Measurements from ENCODE around the gene CEP295NL.
"Not testable (repeated sequence)": the region's sequence is repeated elsewhere in the genome, so short reads cannot be mapped to it uniquely, and the experiment has no call there.

Gene CEP295NL, protein sequence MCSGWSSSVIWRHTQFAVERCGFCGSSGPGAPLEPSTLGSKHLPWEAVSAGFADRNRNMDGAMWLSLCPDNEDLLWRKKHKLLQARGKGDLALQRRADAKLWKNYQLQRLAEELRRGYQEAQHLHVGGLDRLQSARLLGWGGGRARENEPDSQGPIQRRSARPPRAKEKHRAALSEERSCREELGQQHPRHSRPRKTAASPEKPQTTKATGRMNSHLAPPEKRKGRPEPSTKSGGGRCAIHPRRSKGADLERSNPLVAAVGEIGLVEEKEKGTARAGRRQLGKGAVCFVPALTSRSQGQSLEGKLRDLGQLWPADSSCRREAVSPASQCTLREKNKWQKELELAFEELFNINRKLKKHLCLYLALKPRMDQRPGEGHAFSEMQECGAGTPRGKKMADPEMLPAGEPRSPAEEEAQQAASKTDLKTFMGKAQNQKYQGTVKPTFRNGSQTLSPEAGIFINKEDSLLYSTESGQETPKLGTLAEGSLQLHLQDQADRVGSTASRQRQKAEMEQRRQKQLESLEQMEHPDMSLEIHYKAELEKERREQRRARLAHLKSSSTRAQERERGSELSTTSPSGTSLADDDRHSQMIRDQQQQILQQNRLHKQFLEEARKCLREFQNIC

GRCh38 chr17:78903101-78903779 is at the start of gene CEP295NL:
CEP295NL (minus strand) TSS chr17:78903201; CDS start chr17:78901828, 1,373 bp downstream.
- H3K4me3 ChIP-seq (ENCODE audit: low read length) = no peak within 1 kb of the TSS
- no peak for TF ChIP-seq ZNF274 (IDR thresholded peaks at IDR 0.05; ENCODE audit: low read depth, low read length)

GRCh38 chr17:78952706-78953105 is 49.7 kb upstream of the CEP295NL start:
- H3K4me3 ChIP-seq (ENCODE audit: low read length) = no peak overlapping the region
- no peak for TF ChIP-seq ZNF274 (IDR thresholded peaks at IDR 0.05; ENCODE audit: low read depth, low read length)

DNA sequence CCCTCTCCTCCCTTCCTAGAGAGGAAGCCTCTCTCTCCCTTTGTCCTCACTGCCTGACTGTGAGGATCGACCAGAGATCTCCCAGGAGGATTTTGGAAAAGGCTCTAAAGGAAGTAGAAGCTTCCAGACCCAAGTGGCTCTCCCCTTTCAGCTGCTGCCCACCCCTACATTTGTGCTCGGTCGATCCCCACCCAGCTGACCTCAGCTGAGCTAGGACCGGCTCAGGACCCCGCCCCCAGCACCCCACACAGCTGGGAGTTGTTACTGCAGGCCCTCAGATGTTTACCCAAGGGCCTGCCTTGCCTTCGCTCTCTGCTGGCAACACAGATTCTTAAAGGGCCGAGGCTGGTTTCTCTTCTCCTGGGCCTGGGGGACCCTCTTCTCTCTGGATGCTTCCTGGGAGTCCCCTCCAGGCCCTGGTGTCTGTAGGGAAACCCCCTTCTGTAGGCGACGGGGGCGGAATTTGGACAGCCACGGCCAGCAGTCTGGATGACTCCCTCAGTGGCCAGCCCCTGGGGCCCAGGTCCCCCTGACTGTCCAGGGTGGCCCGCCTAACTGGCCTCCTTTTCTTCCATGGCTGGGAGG is 49.1 kb upstream of the CEP295NL start:
- no peak for TF ChIP-seq ZNF274 (IDR thresholded peaks at IDR 0.05; ENCODE audit: low read depth, low read length)
- H3K4me3 ChIP-seq (ENCODE audit: low read length) = no peak overlapping the region

GRCh38 chr17:78950870-78951269 is 47.9 kb upstream of the CEP295NL start:
- H3K4me3 ChIP-seq (ENCODE audit: low read length) = no peak overlapping the region
- TF ChIP-seq ZNF274 (IDR thresholded peaks at IDR 0.05; ENCODE audit: low read depth, low read length) = no peak

DNA sequence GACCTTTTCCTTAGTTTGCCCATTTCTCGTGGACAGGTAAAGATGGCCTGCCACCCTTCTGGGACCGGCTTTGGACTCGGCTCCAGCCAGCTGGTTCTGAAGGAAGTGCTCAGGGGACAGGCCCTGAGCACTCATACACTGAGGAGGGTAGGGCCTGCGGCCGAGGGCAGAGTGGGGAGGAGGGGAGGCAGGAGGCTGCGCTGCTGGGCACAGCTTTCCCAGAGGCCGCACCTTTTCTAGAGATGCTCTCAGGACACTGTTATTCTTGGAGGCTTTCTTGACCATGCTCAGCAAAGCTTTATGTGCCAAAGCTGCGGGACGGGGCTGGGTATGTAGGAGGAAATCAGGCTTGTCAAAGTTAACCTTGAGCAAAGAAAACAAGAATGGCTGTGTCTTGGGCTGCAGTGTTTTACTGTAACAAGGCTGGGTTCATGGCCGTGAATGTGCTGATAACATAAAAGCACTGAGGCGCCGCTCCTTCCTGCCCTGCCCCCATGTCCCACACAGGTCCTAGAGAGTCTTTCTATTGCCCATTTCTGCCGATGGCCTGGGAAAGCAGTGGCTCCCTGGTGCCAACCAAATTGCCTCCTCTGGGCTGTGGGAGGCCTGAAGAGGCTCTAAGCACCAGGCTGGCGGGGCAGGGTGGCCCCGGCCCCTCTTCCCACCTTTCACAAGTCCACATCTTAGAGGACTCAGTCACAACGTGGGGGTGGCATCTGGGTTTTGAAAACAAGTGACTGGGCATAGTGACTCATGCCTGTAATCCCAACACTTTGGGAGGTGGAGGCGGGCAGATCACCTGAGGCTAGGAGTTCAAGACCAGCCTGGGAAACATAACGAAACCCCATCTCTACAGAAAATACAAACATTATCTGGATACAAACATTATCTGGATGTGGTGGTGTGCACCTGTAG is 44.5 kb upstream of the CEP295NL start:
- no peak for TF ChIP-seq ZNF274 (IDR thresholded peaks at IDR 0.05; ENCODE audit: low read depth, low read length)
- H3K4me3 ChIP-seq (ENCODE audit: low read length) = no peak overlapping the region

DNA sequence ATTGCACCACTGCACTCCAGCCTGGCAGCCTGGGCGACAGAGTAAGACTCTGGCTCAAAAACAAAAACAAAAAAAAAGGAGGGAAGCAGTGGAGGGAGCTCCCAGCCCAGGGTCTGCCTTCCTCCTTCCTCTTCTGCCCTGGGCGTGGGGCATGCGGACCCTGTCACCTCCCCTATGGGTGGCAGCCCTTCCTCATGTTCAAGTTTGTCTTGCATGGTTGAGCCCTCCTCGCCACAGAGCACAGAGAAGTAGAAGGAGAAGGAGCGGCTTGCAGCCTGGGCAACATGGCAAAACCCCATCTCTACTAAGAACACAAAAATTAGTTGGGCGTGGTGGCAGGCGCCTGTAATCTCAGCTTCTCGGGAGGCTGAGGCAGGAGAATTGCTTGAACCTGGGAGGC is 43.6 kb upstream of the CEP295NL start:
- TF ChIP-seq ZNF274 (IDR thresholded peaks at IDR 0.05; ENCODE audit: low read depth, low read length) = no peak
- no peak overlapping the region for H3K4me3 ChIP-seq (ENCODE audit: low read length)

DNA sequence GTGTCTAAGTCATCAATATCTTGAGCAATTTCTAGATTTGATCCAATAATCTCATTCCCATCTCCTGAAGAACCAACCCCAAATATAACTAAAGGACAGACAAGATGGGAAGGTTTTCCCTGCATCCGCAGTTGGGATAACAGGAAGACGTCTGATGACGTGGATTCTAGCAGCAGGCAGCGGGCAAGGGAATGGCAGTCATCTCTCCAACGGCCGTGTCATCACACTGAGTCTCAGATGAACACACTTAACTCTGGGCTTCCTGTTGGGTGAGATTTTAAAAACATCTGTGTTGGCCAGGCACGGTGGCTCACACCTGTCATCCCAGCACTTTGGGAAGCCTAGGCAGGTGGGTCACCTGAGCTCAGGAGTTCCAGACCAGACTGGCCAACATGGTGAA is 43.1 kb upstream of the CEP295NL start:
- TF ChIP-seq ZNF274 (IDR thresholded peaks at IDR 0.05; ENCODE audit: low read depth, low read length) = no peak
- H3K4me3 ChIP-seq (ENCODE audit: low read length) = no peak overlapping the region

- not testable (repeated sequence) for H3K4me3 ChIP-seq (ENCODE audit: low read length)
These were observed 42.5 kb upstream of the CEP295NL start for GRCh38 chr17:78945455-78945854.

GRCh38 chr17:78944956-78945355 is 42.0 kb upstream of the CEP295NL start:
- TF ChIP-seq ZNF274 (IDR thresholded peaks at IDR 0.05; ENCODE audit: low read depth, low read length) = no peak

DNA sequence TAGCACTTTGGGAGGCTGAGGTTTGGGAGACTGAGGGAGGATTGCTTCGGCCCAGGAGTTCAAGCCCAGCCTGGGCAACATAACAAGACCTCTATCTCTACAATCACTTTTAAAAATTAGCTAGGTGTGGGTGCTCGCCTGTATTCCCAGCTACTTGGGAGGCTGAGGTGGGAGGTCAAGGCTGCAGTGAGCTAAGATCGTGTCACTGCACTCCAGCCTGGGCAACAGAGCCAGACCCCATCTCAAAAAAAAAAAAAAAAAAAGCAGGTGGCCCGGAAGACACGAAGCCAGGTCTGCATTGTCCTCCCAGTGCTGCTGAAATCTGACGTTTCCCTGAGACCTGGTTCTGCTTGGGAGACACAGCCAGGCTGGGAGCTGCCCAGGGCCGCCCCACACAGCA is 41.0 kb upstream of the CEP295NL start:
- no peak for TF ChIP-seq ZNF274 (IDR thresholded peaks at IDR 0.05; ENCODE audit: low read depth, low read length)
- no peak overlapping the region for H3K4me3 ChIP-seq (ENCODE audit: low read length)

More at GRCh38 chr17:78944956-78945355, 42.0 kb upstream of the CEP295NL start:
- no peak overlapping the region for H3K4me3 ChIP-seq (ENCODE audit: low read length)

GRCh38 chr17:78940708-78941107 is 37.7 kb upstream of the CEP295NL start:
- no peak overlapping the region for H3K4me3 ChIP-seq (ENCODE audit: low read length)
- no peak for TF ChIP-seq ZNF274 (IDR thresholded peaks at IDR 0.05; ENCODE audit: low read depth, low read length)

DNA sequence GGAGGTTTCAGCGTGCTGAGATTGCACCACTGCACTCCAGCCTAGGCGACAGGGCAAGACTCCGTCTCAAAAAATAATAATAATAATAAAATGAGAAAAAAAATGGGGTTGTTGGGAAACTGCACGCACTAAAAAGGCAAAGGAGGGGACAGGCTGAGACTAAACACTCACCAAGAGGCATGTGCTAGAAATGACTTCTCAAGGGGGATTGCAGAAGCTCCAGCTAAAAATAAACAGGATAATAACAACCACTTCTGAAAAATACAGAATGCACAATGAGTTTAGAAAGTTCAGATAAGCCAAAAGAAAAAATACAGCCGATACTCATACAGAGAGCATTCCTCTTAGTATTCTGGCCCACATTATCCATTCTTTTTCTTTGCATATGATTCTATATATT is 37.3 kb upstream of the CEP295NL start:
- no peak for TF ChIP-seq ZNF274 (IDR thresholded peaks at IDR 0.05; ENCODE audit: low read depth, low read length)
- H3K4me3 ChIP-seq (ENCODE audit: low read length) = no peak overlapping the region

- no peak overlapping the region for H3K4me3 ChIP-seq (ENCODE audit: low read length)
- no peak for TF ChIP-seq ZNF274 (IDR thresholded peaks at IDR 0.05; ENCODE audit: low read depth, low read length)
These were observed 36.6 kb upstream of the CEP295NL start for GRCh38 chr17:78939615-78940014.

GRCh38 chr17:78937561-78937960 is 34.6 kb upstream of the CEP295NL start:
- TF ChIP-seq ZNF274 (IDR thresholded peaks at IDR 0.05; ENCODE audit: low read depth, low read length) = no peak

More at GRCh38 chr17:78937561-78937960, 34.6 kb upstream of the CEP295NL start:
- no peak overlapping the region for H3K4me3 ChIP-seq (ENCODE audit: low read length)

All from GM08714 (cell line).